ENCODE measurements around the gene SLC39A5. TPM values are rescaled to one million over a fixed set of nuclear protein-coding genes. Genes with fewer than 3 reads are reported as not detected.

Gene SLC39A5
- total RNA-seq, 8 experiments from 2014 or later, result 0.49 to 2.6 (median 1.1) TPM; not detected in 2

DNA sequence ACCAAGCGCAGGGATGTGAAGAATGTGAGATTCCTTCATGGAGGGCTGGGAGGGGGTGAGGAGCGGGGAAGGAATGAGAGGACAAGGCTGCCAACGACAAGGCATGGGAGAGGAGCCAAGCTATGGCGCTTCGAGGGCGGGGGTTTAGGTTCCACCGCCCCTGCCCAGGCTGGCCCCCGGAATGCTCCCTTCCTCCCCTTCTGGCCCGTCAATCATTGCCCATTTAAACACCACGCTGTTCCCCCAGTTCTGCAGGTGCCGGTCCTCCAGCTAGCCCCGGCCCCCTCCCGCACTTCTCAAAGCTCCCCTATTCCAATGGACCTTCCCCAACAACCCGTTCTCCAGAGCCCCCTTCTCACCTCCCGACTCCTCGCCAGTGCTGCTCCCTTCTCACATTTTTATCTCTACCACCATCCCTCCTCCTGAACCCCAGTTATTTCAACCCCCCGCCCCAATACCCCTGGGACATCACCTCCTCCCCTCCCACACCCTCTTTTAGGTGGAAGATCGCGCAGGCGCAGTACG lies 8.6 kb upstream of the SLC39A5 start:
- in situ Hi-C loops (cut with MboI; ENCODE audit: low pct_unique_long_range_greater_than_20kb in 2 of 9, low sequenced_read_pairs in 9 of 9, unreplicated experiment in 9 of 9), result no loop called here
- peak; percentile 2 to 13 (median 8) for ATAC-seq (replicated peaks in 6 of 8)

DNA sequence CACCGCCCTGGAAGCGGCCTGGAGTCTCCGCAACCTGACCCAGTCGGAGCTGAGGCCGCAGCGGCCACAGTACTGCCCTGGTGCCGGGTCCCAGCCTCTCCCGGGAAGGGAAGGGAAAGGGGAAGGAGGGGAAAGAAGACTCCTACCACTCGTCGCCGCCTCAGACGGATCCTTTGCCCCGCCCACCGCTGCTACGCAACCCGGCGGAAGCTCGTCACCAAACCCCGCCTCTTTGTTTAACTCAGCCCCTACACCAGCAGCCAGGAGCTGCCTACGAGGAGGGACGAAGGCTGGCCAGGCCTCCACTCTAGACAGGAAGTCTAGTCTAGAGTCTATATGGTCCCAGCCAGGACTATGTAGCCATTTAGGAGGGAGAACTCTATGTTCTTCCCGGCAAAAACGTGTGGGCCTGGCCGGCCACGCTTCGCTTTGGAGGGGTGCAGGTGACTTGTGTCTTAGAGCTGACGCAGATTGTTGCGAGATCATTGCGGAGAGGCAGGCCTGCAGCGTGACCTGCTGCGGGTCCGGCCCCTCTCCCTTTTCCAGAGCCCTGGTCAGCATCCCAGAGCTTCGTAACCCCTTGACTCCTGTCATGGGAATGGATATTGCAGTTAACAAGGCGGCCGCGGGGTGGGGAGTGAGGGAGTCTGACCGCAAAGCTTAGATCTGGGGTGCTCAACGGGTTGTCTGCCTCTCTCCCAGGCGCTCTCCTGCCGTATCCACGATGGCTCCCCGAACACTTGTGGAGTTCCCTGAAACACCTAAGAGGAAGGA lies 7.9 kb upstream of the SLC39A5 start, which contains the start of gene RNF41:
Gene RNF41, minus strand, starts transcription at position 166 of the 774 bp plus-strand sequence. CDS start 7,875 bp downstream, outside the sequence.
- Histone ChIP-seq H3K27ac (peak within 1 kb of the TSS; percentile 93 to 98), H3K4me1 (replicated peaks in 1 of 2) (peaks cover 8 to 26% of the 10 kb centered on the region in 2 donors), H3K4me3 (peak within 1 kb of the TSS; percentile 58 to 95 (median 70))
- 0 to 11% (median 0%) methylated on average over 2 to 11 of the region's 42 CpGs; no CpG with 5 or more reads in 4 of the 10 experiments for WGBS, 10 experiments
- peak; percentile 74 to 84 (median 80) for ATAC-seq (replicated peaks in 6 of 8)
- in situ Hi-C loops (cut with MboI; ENCODE audit: low pct_unique_long_range_greater_than_20kb in 2 of 9, low sequenced_read_pairs in 9 of 9, unreplicated experiment in 9 of 9), result no loop called here

More for the DNA sequence above, 8.6 kb upstream of the SLC39A5 start:
- Histone ChIP-seq H3K27ac (peak overlapping the region; percentile 93 to 98), H3K4me3 (peak overlapping the region; percentile 58 to 95 (median 70)), H3K4me1 (replicated peaks in 1 of 2) (peaks cover 8 to 26% of the 10 kb centered on the region in 2 donors)
- 0% methylated on average over 1 of the region's 21 CpGs; no CpG with 5 or more reads in 9 of the 10 experiments for WGBS, 10 experiments

DNA sequence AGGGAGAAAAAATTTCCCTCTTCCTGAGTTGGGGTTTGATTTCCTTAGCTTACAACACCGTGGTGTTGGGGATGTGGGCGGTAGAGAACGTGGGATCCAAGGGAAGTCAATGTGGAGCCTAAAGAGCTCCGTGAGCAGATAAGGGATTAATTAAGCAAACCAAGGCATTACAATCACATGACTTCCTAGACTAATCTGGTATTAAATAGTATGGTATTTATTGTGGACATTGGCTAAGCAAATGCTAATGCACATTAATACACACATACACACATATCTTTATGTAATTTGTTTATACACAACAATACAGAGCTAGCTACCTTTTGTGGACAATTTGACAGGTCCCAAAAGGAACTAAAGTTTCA lies 7.3 kb upstream of the SLC39A5 start:
- WGBS, 10 experiments, result 0 to 53% (median 30%) methylated on average over 1 to 4 of the region's 4 CpGs; no CpG with 5 or more reads in 5 of the 10 experiments
- ATAC-seq (replicated peaks in 6 of 8), result no peak
- in situ Hi-C loops (cut with MboI; ENCODE audit: low pct_unique_long_range_greater_than_20kb in 2 of 9, low sequenced_read_pairs in 9 of 9, unreplicated experiment in 9 of 9), result no loop called here
- peak overlapping the region; percentile 58 to 95 (median 70) for H3K4me3 ChIP-seq
- peaks cover 8 to 26% of the 10 kb centered on the region in 2 donors for H3K4me1 ChIP-seq (replicated peaks in 1 of 2)
- peak overlapping the region; percentile 93 to 98 for H3K27ac ChIP-seq

DNA sequence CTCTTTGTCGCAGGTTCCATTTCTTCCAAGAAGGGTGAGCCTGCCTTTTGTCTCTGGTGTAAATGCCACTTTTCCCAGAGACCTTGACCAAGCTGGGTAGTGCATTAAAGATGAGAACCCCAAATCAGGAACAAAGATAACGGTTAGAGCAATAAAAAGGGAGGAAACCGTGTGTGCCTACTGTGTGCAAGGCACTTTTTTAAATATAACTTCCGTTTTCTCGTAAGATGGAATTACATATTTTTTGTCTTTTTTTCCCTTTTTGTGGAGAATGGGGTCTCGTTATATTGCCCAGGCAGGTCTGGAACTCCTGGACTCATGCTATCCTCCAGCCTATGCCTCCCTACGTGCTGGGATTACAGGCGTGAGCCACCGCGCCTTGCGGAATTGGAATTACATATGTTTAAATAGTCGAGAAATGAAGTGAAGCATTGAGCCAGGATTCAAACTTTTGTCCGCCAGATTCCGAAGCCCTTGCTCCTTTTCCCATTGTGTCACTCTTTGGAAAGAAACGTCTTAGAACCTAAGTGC lies 6.2 kb upstream of the SLC39A5 start:
- 3 to 95% (median 58%) methylated on average over 4 to 15 of the region's 15 CpGs; no CpG with 5 or more reads in 1 of the 10 experiments for WGBS, 10 experiments
- ATAC-seq (replicated peaks in 6 of 8), result peak in 3 of 8 experiments; percentile 0 to 5 (median 2)
- Histone ChIP-seq H3K27ac (peak overlapping the region; percentile 32 to 55), H3K4me3 (peak overlapping the region; percentile 11 to 60 (median 49)), H3K4me1 (replicated peaks in 1 of 2) (peaks cover 8 to 26% of the 10 kb centered on the region in 2 donors)
- in situ Hi-C loops (cut with MboI; ENCODE audit: low pct_unique_long_range_greater_than_20kb in 2 of 9, low sequenced_read_pairs in 9 of 9, unreplicated experiment in 9 of 9), result no loop called here

DNA sequence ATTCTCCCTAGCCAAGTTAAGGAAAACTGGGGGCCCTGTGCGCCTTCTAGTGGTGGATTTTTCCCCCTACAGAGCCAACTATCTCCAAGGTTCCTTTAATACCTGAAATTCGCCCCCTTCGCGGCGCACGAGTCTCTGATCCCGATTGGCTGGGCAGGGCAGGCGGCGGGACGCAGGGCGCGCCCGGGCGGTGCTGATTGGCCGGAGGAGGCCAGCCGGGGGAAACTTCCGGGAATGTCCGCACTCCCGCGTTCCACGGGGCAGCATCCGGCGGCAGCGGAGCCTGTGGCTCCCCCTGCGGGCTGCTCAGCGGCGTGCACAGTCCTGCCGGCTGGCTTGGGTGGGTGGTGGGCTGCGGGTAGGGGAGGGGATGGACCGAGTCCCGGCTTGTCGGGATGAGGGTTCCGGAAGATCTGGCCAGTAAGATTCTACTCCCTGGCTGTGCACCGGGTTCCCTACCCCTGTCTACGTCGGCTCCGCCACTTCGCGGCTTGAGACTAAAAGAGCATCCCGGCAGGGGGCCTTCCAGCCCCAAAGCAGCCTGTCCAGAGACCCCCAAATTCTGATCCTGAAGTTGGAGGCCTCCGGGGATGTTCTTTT lies 5.6 kb upstream of the SLC39A5 start, which contains the start of gene NABP2:
Gene NABP2, plus strand, starts transcription at position 241 of the 600 bp plus-strand sequence. CDS start 515 bp downstream, outside the sequence.
- peak within 1 kb of the TSS; percentile 72 to 87 for H3K27ac ChIP-seq
- peak; percentile 64 to 81 (median 72) for ATAC-seq (replicated peaks in 6 of 8)
- in situ Hi-C loops (cut with MboI; ENCODE audit: low pct_unique_long_range_greater_than_20kb in 2 of 9, low sequenced_read_pairs in 9 of 9, unreplicated experiment in 9 of 9), result no loop called here
- H3K4me3 ChIP-seq, result peak within 1 kb of the TSS; percentile 49 to 65 (median 59)
- WGBS, 10 experiments, result 0 to 8% (median 0%) methylated on average over 1 to 10 of the region's 41 CpGs; no CpG with 5 or more reads in 3 of the 10 experiments
- H3K4me1 ChIP-seq (replicated peaks in 1 of 2), result peaks cover 8 to 26% of the 10 kb centered on the region in 2 donors

DNA sequence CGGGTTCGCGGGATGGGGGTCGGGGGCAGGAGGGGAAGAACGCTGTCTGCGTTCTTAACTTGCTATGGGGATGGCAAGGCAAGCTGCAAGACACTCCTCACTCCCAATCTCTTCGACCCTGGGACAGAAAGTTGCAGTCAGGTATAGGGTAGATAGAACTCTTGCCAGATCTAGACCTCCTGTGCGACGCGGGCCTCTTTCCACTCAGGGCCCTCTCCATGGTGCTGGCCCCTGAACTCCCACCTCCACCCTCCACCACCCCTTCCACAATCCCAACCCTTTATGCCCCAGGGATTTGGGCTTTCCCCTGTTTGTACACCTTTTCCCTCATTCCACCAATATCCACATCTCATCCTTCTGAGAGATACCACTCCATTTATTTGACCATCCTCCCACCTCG lies 4.9 kb upstream of the SLC39A5 start:
- in situ Hi-C loops (cut with MboI; ENCODE audit: low pct_unique_long_range_greater_than_20kb in 2 of 9, low sequenced_read_pairs in 9 of 9, unreplicated experiment in 9 of 9), result no loop called here
- peak overlapping the region; percentile 49 to 65 (median 59) for H3K4me3 ChIP-seq

DNA sequence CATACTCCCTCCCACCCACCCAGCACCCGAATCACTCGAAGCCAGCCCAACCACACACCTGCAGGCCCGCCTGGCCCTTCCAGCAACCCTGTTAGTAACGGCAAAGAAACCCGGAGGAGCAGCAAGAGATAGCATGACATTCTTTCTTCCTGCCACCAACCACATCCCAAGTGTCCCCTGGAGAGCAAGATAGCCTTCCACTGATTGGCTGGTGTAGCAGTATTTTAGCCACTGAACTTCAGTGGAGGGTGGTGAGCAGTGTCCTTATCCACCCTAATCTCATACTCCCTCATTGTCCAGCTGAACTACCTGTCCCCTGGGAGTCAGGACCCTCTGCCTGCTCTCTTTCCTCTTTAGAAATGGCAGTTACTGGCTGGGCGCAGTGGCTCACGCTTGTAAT lies 769 bp upstream of the SLC39A5 start:
- in situ Hi-C loops (cut with MboI; ENCODE audit: low pct_unique_long_range_greater_than_20kb in 2 of 9, low sequenced_read_pairs in 9 of 9, unreplicated experiment in 9 of 9), result no loop called here
- Histone ChIP-seq H3K4me1 (replicated peaks in 1 of 2) (peaks cover 6 to 8% of the 10 kb centered on the region in 2 donors), H3K27ac (no peak overlapping the region), H3K4me3 (no peak overlapping the region)
- no peak for ATAC-seq (replicated peaks in 6 of 8)
- whole genome bisulfite sequencing, 10 experiments, result 60 to 100% (median 100%) methylated on average over 1 to 2 of the region's 7 CpGs; no CpG with 5 or more reads in 5 of the 10 experiments

More for the DNA sequence above, 4.9 kb upstream of the SLC39A5 start:
- Histone ChIP-seq H3K4me1 (replicated peaks in 1 of 2) (peaks cover 8 to 26% of the 10 kb centered on the region in 2 donors), H3K27ac (peak overlapping the region; percentile 72 to 87)
- no peak for ATAC-seq (replicated peaks in 6 of 8)
- WGBS, 10 experiments, result 52 to 100% (median 88%) methylated on average over 1 to 3 of the region's 11 CpGs; no CpG with 5 or more reads in 7 of the 10 experiments

DNA sequence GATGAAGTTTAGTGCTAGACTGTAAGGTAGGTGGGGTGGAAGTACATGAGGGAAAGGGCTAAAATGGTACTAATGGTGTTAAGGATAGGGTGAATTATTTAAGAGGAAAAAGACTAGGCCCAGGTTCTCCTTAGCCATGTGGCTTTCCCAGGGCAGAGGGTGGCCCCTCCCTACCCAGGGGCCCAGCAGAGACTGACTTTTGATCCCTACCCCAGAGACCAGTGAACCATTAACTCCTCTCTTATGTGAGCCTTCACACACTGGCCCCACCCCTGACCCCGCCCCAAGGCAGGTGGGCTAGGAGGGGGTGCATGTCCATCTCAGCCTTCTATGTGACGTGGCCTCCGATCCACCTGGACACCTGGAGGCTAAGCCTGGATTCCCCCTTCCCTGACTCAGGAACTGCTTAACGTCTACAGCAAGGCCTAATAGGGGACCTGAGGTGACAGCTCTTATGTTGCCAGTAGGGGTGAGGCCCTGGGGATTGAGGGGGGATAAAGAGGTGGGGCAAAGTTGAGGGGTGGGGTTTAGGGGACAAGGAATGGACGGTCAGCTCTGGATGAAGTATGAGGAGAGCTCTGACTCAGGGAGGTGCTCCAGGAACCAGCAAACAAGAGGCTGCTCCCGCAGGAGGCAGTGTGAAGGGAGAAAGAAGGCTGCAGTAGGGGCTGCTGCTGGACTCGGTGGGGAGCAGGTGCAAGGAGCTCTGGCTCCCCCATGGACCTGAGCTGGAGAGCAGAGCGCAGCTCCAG lies 757 bp downstream of the SLC39A5 start:
- WGBS, 10 experiments, result 17 to 61% methylated on average over 1 to 4 of the region's 8 CpGs; no CpG with 5 or more reads in 8 of the 10 experiments
- in situ Hi-C loops (cut with MboI; ENCODE audit: low pct_unique_long_range_greater_than_20kb in 2 of 9, low sequenced_read_pairs in 9 of 9, unreplicated experiment in 9 of 9), result no loop called here
- Histone ChIP-seq H3K4me1 (replicated peaks in 1 of 2) (peaks cover 0 to 3% of the 10 kb centered on the region in 2 donors), H3K27ac (no peak overlapping the region), H3K4me3 (no peak overlapping the region)
- peak in 6 of 8 experiments; percentile 19 to 40 (median 34) for ATAC-seq (replicated peaks in 6 of 8)

DNA sequence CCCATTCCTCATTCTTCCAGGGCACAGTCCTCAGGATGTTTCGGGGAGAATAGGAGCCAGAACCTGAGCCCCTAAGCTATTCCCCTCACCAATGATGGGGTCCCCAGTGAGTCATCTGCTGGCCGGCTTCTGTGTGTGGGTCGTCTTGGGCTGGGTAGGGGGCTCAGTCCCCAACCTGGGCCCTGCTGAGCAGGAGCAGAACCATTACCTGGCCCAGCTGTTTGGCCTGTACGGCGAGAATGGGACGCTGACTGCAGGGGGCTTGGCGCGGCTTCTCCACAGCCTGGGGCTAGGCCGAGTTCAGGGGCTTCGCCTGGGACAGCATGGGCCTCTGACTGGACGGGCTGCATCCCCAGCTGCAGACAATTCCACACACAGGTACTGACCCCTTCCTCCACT lies 1.3 kb downstream of the SLC39A5 start:
- in situ Hi-C loops (cut with MboI; ENCODE audit: low pct_unique_long_range_greater_than_20kb in 2 of 9, low sequenced_read_pairs in 9 of 9, unreplicated experiment in 9 of 9), result no loop called here
- peaks cover 0 to 3% of the 10 kb centered on the region in 2 donors for H3K4me1 ChIP-seq (replicated peaks in 1 of 2)
- peak in 5 of 8 experiments; percentile 7 to 31 (median 20) for ATAC-seq (replicated peaks in 6 of 8)

DNA sequence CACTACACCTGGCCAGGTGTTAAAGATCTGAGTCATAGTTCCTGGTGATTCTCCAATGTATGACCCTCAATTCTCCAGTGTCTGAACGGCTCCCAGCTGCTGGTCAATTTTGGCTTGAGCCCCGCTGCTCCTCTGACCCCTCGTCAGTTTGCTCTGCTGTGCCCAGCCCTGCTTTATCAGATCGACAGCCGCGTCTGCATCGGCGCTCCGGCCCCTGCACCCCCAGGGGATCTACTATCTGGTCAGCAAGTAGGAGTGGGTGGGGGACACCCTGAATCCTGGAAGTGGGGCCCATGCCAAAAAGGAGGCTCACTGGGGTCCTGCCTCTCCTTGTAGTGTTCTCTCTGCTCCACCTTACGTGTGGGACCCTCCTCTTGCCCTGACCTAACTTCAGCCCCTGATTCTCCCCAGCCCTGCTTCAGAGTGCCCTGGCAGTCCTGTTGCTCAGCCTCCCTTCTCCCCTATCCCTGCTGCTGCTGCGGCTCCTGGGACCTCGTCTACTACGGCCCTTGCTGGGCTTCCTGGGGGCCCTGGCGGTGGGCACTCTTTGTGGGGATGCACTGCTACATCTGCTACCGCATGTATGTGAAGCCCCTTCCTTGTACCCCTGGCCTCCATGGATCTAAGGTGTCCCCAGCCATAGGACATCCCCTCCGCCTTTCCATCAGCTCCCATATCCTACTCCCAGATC lies 5.0 kb downstream of the SLC39A5 start:
- Histone ChIP-seq H3K4me3 (no peak overlapping the region), H3K27ac (no peak overlapping the region), H3K4me1 (replicated peaks in 1 of 2) (peaks cover 0 to 3% of the 10 kb centered on the region in 2 donors)
- in situ Hi-C loops (cut with MboI; ENCODE audit: low pct_unique_long_range_greater_than_20kb in 2 of 9, low sequenced_read_pairs in 9 of 9, unreplicated experiment in 9 of 9), result no loop called here
- ATAC-seq (replicated peaks in 6 of 8), result no peak
- 68 to 100% (median 92%) methylated on average over 1 to 7 of the region's 16 CpGs; no CpG with 5 or more reads in 6 of the 10 experiments for WGBS, 10 experiments

More for the DNA sequence above, 1.3 kb downstream of the SLC39A5 start:
- Histone ChIP-seq H3K27ac (no peak overlapping the region), H3K4me3 (no peak overlapping the region)
- WGBS, 10 experiments, result 73 to 95% (median 92%) methylated on average over 2 to 4 of the region's 11 CpGs; no CpG with 5 or more reads in 7 of the 10 experiments

DNA sequence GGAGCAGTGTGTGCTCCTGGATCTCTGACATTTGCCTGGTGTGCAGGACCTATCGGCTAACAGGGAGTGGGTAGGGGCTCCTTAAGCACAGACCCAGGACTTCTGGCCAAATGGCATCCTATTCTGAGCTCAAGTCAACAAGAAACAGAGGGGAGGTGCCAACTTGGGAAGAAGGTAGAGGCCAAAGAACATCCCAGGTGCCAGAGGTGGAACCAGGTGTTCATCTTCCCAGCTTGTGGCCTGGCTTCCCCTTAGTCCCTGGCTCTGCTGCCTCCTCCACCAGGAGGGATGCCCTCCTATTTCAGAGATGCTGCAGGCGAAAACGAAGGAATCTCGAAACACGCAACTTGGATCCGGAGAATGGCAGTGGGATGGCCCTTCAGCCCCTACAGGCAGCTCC lies 6.2 kb downstream of the SLC39A5 start:
- ATAC-seq (replicated peaks in 6 of 8), result no peak
- H3K4me3 ChIP-seq, result no peak overlapping the region
- H3K27ac ChIP-seq, result no peak overlapping the region
- WGBS, 10 experiments, result 86 to 100% (median 100%) methylated on average over 1 of the region's 6 CpGs; no CpG with 5 or more reads in 7 of the 10 experiments
- H3K4me1 ChIP-seq (replicated peaks in 1 of 2), result no peaks in the 10 kb centered on the region
- in situ Hi-C loops (cut with MboI; ENCODE audit: low pct_unique_long_range_greater_than_20kb in 2 of 9, low sequenced_read_pairs in 9 of 9, unreplicated experiment in 9 of 9), result no loop called here

All from motor neuron (in vitro differentiated cells).